Measurements from ENCODE around the gene OAS3. TPM values are rescaled to one million over a fixed set of nuclear protein-coding genes. Genes with fewer than 3 reads are reported as not detected.

The OAS3 gene
- total RNA-seq, 1 donor from 2014 or later = 26.4 TPM

GRCh38 chr12:112928978-112929377, 9.3 kb upstream of the OAS3 start:
- DNase-seq (ENCODE audit: low read depth) = no peak

GRCh38 chr12:112929715-112930114, 8.6 kb upstream of the OAS3 start:
- no peak for DNase-seq (ENCODE audit: low read depth)
- Histone ChIP-seq H3K4me3 (ENCODE audit: low read depth, low read length) (no peak overlapping the region), H3K36me3 (ENCODE audit: control insufficient read depth, insufficient read depth, low read length) (no peaks in the 10 kb centered on the region), H3K27me3 (ENCODE audit: control insufficient read depth, insufficient read depth, low read length) (no peaks in the 10 kb centered on the region)
- no peak for TF ChIP-seq CTCF (IDR thresholded peaks at IDR 0.05; ENCODE audit: insufficient read depth, low read length, poor library complexity, severe bottlenecking)

More at GRCh38 chr12:112928978-112929377, 9.3 kb upstream of the OAS3 start:
- Histone ChIP-seq H3K27me3 (ENCODE audit: control insufficient read depth, insufficient read depth, low read length) (no peaks in the 10 kb centered on the region), H3K4me3 (ENCODE audit: low read depth, low read length) (no peak overlapping the region), H3K36me3 (ENCODE audit: control insufficient read depth, insufficient read depth, low read length) (no peaks in the 10 kb centered on the region)
- no peak for TF ChIP-seq CTCF (IDR thresholded peaks at IDR 0.05; ENCODE audit: insufficient read depth, low read length, poor library complexity, severe bottlenecking)

GRCh38 chr12:112930350-112930749, 7.9 kb upstream of the OAS3 start:
- Histone ChIP-seq H3K27me3 (ENCODE audit: control insufficient read depth, insufficient read depth, low read length) (no peaks in the 10 kb centered on the region), H3K4me3 (ENCODE audit: low read depth, low read length) (no peak overlapping the region), H3K36me3 (ENCODE audit: control insufficient read depth, insufficient read depth, low read length) (no peaks in the 10 kb centered on the region)
- DNase-seq (ENCODE audit: low read depth) = no peak
- no peak for TF ChIP-seq CTCF (IDR thresholded peaks at IDR 0.05; ENCODE audit: insufficient read depth, low read length, poor library complexity, severe bottlenecking)

GRCh38 chr12:112932485-112933128, 5.7 kb upstream of the OAS3 start:
- DNase-seq (ENCODE audit: low read depth) = no peak
- no peak overlapping the region for H3K4me3 ChIP-seq (ENCODE audit: low read depth, low read length)
- H3K36me3 ChIP-seq (ENCODE audit: control insufficient read depth, insufficient read depth, low read length) = no peaks in the 10 kb centered on the region
- TF ChIP-seq CTCF (IDR thresholded peaks at IDR 0.05; ENCODE audit: insufficient read depth, low read length, poor library complexity, severe bottlenecking) = no peak
- no peaks in the 10 kb centered on the region for H3K27me3 ChIP-seq (ENCODE audit: control insufficient read depth, insufficient read depth, low read length)

- no peak for TF ChIP-seq CTCF (IDR thresholded peaks at IDR 0.05; ENCODE audit: insufficient read depth, low read length, poor library complexity, severe bottlenecking)
- no peak overlapping the region for H3K4me3 ChIP-seq (ENCODE audit: low read depth, low read length)
- no peak for DNase-seq (ENCODE audit: low read depth)
- H3K27me3 ChIP-seq (ENCODE audit: control insufficient read depth, insufficient read depth, low read length) = no peaks in the 10 kb centered on the region
- no peaks in the 10 kb centered on the region for H3K36me3 ChIP-seq (ENCODE audit: control insufficient read depth, insufficient read depth, low read length)
Observed at GRCh38 chr12:112933129-112933505, 5.2 kb upstream of the OAS3 start.

GRCh38 chr12:112936264-112936663, 2.0 kb upstream of the OAS3 start:
- no peak for TF ChIP-seq CTCF (IDR thresholded peaks at IDR 0.05; ENCODE audit: insufficient read depth, low read length, poor library complexity, severe bottlenecking)
- H3K36me3 ChIP-seq (ENCODE audit: control insufficient read depth, insufficient read depth, low read length) = no peaks in the 10 kb centered on the region
- DNase-seq (ENCODE audit: low read depth) = no peak
- H3K4me3 ChIP-seq (ENCODE audit: low read depth, low read length) = no peak overlapping the region
- H3K27me3 ChIP-seq (ENCODE audit: control insufficient read depth, insufficient read depth, low read length) = no peaks in the 10 kb centered on the region
